SJCRH30 (cell line): ENCODE results near the gene GZF1. TPM values are rescaled to one million over a fixed set of nuclear protein-coding genes. Genes with fewer than 3 reads are reported as not detected.

ENCODE experiments used
- DNase-seq, 2 experiments: peaks; one replicate each; pipeline ENCODE4 v3.0.0-alpha.2; 2015 to 2020
- H3K27ac ChIP-seq: fragments of 250-450 bp; sonication (Bioruptor Pico); 2 replicates; pipeline ENCODE4 v1.5.1; 2020; ENCODE audit warnings: mild to moderate bottlenecking, moderate library complexity
- H3K27me3 ChIP-seq: fragments of 250-450 bp; sonication (Bioruptor Pico); 2 replicates; pipeline ENCODE4 v1.5.1; 2020; ENCODE audit warnings: mild to moderate bottlenecking, moderate library complexity
- H3K36me3 ChIP-seq: fragments of 250-450 bp; sonication (Bioruptor Pico); 2 replicates; pipeline ENCODE4 v1.5.1; 2020; ENCODE audit warnings: mild to moderate bottlenecking, moderate library complexity
- H3K4me1 ChIP-seq: fragments of 250-450 bp; sonication (Bioruptor Pico); 2 replicates; pipeline ENCODE4 v1.5.1; 2020; ENCODE audit warnings: mild to moderate bottlenecking, moderate library complexity
- H3K4me3 ChIP-seq: fragments of 250-450 bp; sonication (Bioruptor Pico); 2 replicates; pipeline ENCODE4 v1.5.1; 2020; ENCODE audit warnings: mild to moderate bottlenecking, moderate library complexity
- H3K9me3 ChIP-seq: fragments of 250-450 bp; sonication (Bioruptor Pico); replicated peaks from 2 replicates; pipeline ENCODE4 v1.5.1; 2020; ENCODE audit warnings: mild to moderate bottlenecking, moderate library complexity
- total RNA-seq: library from RNA; depleted of rRNA; stranded (reverse); fragments of >200 nt; shearing (Covaris generic); gene quantifications from 2 replicates; pipeline ENCODE4 v1.2.3, GENCODE V29; 2014

Gene GZF1
- total RNA-seq, 1 experiment from 2014 or later, result 31.8 TPM

- Histone ChIP-seq H3K4me1 (no peaks in the 10 kb centered on the region), H3K27me3 (no peaks in the 10 kb centered on the region), H3K9me3 (no peaks in the 10 kb centered on the region), H3K4me3 (no peak overlapping the region), H3K36me3 (peaks cover 25% of the 10 kb centered on the region), H3K27ac (no peak overlapping the region)
- DNase-seq, result no peak
Observed at GRCh38 chr20:23399568-23400241, 37.7 kb downstream of the GZF1 start.

GRCh38 chr20:23401051-23401450, 39.1 kb downstream of the GZF1 start:
- Histone ChIP-seq H3K36me3 (peaks cover 17% of the 10 kb centered on the region), H3K4me1 (no peaks in the 10 kb centered on the region), H3K9me3 (no peaks in the 10 kb centered on the region), H3K4me3 (no peak overlapping the region), H3K27ac (no peak overlapping the region), H3K27me3 (no peaks in the 10 kb centered on the region)
- DNase-seq, result no peak

- H3K27ac ChIP-seq, result no peak overlapping the region
- DNase-seq, result no peak
- H3K36me3 ChIP-seq, result peaks cover 9% of the 10 kb centered on the region
- H3K4me1 ChIP-seq, result no peaks in the 10 kb centered on the region
- no peaks in the 10 kb centered on the region for H3K27me3 ChIP-seq
- H3K9me3 ChIP-seq, result no peaks in the 10 kb centered on the region
- no peak overlapping the region for H3K4me3 ChIP-seq
Observed at GRCh38 chr20:23403751-23404150, 41.8 kb downstream of the GZF1 start.

- DNase-seq, result no peak
Observed at GRCh38 chr20:23404196-23404595, 42.2 kb downstream of the GZF1 start.

GRCh38 chr20:23406880-23407279, 44.9 kb downstream of the GZF1 start:
- Histone ChIP-seq H3K4me3 (no peak overlapping the region), H3K27ac (no peak overlapping the region), H3K9me3 (no peaks in the 10 kb centered on the region), H3K27me3 (no peaks in the 10 kb centered on the region), H3K36me3 (peaks cover 1% of the 10 kb centered on the region; the same call in 1 of the 2 replicates), H3K4me1 (no peaks in the 10 kb centered on the region)
- DNase-seq, result no peak

More at GRCh38 chr20:23404196-23404595, 42.2 kb downstream of the GZF1 start:
- peaks cover 9% of the 10 kb centered on the region for H3K36me3 ChIP-seq
- no peaks in the 10 kb centered on the region for H3K9me3 ChIP-seq
- H3K27me3 ChIP-seq, result no peaks in the 10 kb centered on the region
- no peak overlapping the region for H3K4me3 ChIP-seq
- H3K27ac ChIP-seq, result no peak overlapping the region
- no peaks in the 10 kb centered on the region for H3K4me1 ChIP-seq

DNA sequence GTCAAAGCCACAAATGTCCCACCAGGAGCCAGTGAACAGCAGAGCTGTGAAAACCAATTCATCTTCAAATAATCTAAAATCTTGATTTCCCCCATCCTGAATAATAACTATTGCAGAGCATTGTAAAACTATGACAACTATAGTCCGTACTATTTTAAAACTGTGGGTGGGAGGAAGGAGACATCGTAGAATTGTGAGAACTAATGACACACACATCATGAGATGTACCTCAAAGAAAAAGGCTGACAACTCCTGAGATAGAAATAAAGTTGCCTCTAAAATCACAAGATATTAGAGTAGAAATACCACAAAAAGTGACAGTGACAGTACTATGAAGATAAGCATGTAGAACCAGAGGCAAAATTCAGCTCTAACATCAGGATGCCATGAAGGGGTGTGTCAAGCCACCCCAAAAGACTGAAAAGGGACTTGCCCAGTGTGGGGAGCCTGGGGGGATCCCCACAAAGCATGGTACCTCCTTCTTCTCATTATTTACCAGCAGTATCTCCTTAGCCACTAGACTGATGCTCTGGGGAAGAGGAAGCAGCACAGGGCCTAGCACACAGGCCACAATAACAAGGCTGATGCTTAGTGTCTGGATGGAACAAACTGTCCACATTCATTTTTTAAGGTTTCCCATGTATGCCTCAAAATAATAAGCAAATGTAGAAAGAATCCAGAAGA, 45.9 kb downstream of the GZF1 start:
- H3K36me3 ChIP-seq, result no peaks in the 10 kb centered on the region
- no peaks in the 10 kb centered on the region for H3K27me3 ChIP-seq
- H3K4me3 ChIP-seq, result no peak overlapping the region
- no peaks in the 10 kb centered on the region for H3K4me1 ChIP-seq
- no peak overlapping the region for H3K27ac ChIP-seq
- H3K9me3 ChIP-seq, result no peaks in the 10 kb centered on the region
- DNase-seq, result no peak

GRCh38 chr20:23408957-23409356, 47.0 kb downstream of the GZF1 start:
- H3K36me3 ChIP-seq, result no peaks in the 10 kb centered on the region; the same call in 1 of the 2 replicates
- no peak for DNase-seq
- H3K4me1 ChIP-seq, result no peaks in the 10 kb centered on the region
- no peaks in the 10 kb centered on the region for H3K9me3 ChIP-seq
- no peak overlapping the region for H3K27ac ChIP-seq
- no peaks in the 10 kb centered on the region for H3K27me3 ChIP-seq
- no peak overlapping the region for H3K4me3 ChIP-seq

- Histone ChIP-seq H3K4me3 (no peak overlapping the region), H3K36me3 (peaks cover 3% of the 10 kb centered on the region; the same call in 1 of the 2 replicates), H3K27me3 (no peaks in the 10 kb centered on the region), H3K27ac (no peak overlapping the region), H3K9me3 (no peaks in the 10 kb centered on the region), H3K4me1 (no peaks in the 10 kb centered on the region)
- no peak for DNase-seq
Observed at GRCh38 chr20:23409800-23410199, 47.8 kb downstream of the GZF1 start.

GRCh38 chr20:23410916-23411695, 49.1 kb downstream of the GZF1 start:
- Histone ChIP-seq H3K36me3 (peaks cover 3% of the 10 kb centered on the region), H3K27ac (no peak overlapping the region), H3K4me3 (no peak overlapping the region), H3K27me3 (no peaks in the 10 kb centered on the region), H3K4me1 (no peaks in the 10 kb centered on the region), H3K9me3 (no peaks in the 10 kb centered on the region)
- no peak for DNase-seq

DNA sequence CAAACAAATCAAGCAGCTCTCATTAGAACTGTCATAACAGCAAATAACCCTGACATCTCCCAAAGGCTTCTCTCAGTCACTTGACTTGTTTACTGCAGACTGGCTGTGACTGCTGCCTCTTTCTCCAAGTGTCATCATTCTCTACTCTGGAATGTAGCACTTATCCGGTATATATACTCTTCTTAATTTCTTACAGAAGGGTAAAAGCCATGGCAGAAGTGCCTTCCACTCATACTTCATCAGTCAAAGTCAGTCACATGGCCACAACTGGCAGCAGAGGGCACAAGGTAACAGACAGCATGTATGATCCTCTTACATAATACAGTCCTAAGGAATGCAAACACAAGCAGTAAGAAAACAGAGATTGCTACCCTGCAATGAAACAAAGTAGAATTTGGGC, 50.0 kb downstream of the GZF1 start:
- no peaks in the 10 kb centered on the region for H3K4me1 ChIP-seq
- H3K9me3 ChIP-seq, result no peaks in the 10 kb centered on the region
- no peak overlapping the region for H3K4me3 ChIP-seq
- no peak overlapping the region for H3K27ac ChIP-seq
- no peak for DNase-seq
- no peaks in the 10 kb centered on the region for H3K27me3 ChIP-seq
- H3K36me3 ChIP-seq, result peaks cover 3% of the 10 kb centered on the region

GRCh38 chr20:23413862-23414422, 52.0 kb downstream of the GZF1 start:
- no peaks in the 10 kb centered on the region for H3K9me3 ChIP-seq
- no peak overlapping the region for H3K4me3 ChIP-seq
- H3K27ac ChIP-seq, result no peak overlapping the region
- peaks cover 3% of the 10 kb centered on the region for H3K36me3 ChIP-seq
- no peaks in the 10 kb centered on the region for H3K4me1 ChIP-seq
- no peak for DNase-seq
- no peaks in the 10 kb centered on the region for H3K27me3 ChIP-seq

GRCh38 chr20:23414526-23415188, 52.7 kb downstream of the GZF1 start:
- Histone ChIP-seq H3K4me1 (peaks cover under 1% of the 10 kb centered on the region; the same call in 1 of the 2 replicates), H3K4me3 (no peak overlapping the region), H3K27me3 (no peaks in the 10 kb centered on the region), H3K27ac (no peak overlapping the region), H3K36me3 (peaks cover 3% of the 10 kb centered on the region), H3K9me3 (no peaks in the 10 kb centered on the region)
- no peak for DNase-seq

- H3K9me3 ChIP-seq, result no peaks in the 10 kb centered on the region
- no peak for DNase-seq
- H3K27ac ChIP-seq, result no peak overlapping the region
- H3K4me1 ChIP-seq, result peaks cover 2% of the 10 kb centered on the region; the same call in 1 of the 2 replicates
- no peak overlapping the region for H3K4me3 ChIP-seq
- no peaks in the 10 kb centered on the region for H3K27me3 ChIP-seq
- H3K36me3 ChIP-seq, result peaks cover 3% of the 10 kb centered on the region
Observed at GRCh38 chr20:23415555-23415954, 53.6 kb downstream of the GZF1 start.

DNA sequence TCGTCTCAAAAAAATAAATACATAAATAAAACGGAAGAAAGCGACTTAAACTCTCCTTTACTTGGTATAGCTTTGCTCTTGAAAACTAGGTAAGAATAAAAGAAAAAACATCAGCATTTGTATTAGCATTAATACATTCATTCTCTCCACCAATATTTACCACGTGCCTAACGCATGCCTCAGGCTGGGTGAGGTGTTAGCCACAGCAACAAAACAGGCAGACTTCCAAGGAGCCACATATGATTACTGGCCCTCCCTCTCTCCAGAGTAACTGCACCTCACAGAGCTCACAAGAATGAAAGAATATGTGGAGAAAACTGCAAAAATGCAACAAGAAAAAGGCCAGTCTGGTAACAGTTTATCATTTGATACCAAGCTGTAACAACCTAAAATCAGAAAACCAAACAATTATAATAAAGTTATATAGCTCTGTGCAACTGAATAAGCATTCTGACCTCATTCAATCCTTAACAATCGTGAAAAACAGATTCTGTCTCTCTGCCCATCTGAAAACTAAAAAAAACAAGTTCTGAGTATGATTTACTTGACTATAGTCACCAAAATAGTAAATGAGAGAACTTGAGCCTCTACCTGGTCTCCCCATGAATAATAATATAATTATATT, 54.1 kb downstream of the GZF1 start:
- no peak for DNase-seq

More for the DNA sequence above, 54.1 kb downstream of the GZF1 start:
- Histone ChIP-seq H3K27me3 (no peaks in the 10 kb centered on the region), H3K36me3 (peaks cover 3% of the 10 kb centered on the region), H3K9me3 (no peaks in the 10 kb centered on the region), H3K27ac (no peak overlapping the region), H3K4me3 (no peak overlapping the region), H3K4me1 (peaks cover 2% of the 10 kb centered on the region; the same call in 1 of the 2 replicates)
